Measurements from ENCODE around the gene UPK3BL2.
"Not testable (repeated sequence)": the region's sequence is repeated elsewhere in the genome, so short reads cannot be mapped to it uniquely, and the experiment has no call there.

Gene UPK3BL2

DNA sequence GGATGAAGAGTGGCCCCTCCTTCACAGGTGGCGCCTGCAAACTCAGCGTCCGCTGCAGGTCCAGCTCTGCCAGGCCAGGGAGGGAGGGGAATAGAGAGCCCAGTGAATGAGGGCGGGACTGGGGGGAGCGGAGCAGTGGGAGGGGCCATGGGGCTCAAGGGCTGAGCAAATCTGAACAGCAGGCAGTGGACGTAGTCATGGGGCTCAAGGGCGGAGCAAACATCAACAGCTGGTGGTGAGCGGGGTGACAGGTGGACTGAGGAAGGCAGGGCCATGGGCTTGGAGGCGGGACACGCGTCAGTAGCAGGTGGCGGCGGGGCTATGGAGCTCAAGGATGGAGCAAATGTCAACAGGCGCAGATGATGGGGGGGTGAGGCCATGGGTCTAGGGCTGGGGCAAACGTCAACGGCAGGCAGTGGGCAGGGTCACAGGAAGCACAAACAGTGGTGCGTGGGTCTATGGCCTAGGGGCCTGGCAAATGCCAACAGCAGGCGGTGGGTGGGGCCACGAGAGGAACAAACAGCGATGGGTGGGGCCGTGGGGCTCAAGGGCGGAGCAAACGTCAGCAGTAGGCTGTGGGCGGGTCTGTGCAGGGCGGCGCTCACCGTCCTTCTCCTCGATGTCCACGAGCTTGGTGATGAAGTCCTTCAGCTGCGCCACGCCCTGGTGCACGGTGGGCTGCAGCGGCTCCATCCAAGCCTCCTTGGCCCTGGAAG is 50.1 kb downstream of the UPK3BL2 start:
- not testable (repeated sequence) for DNase-seq

DNA sequence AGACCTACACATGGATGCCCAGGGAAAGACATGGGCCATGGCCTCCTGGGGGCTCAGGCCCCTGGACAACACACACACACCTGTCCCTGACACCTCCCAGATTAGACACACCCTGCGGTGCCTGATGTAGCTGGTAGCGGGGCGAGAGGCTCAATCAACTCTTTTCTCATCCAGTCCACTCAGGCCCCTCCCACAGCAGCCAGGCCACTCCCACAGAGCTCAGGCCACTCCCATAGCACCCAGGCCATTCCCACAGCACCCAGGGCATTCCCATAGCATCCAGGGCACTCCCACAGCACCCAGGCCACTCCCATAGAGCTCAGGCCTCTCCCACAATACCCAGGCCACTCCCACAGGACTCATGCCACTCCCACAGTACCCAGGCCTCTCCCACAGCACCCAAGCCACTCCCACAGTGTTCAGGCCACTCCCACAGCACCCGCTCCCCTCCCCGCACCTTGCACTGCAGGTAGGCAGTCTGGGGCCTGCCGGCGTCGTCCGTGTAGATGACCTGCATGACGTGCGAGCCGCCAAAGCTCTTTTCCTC is 52.9 kb downstream of the UPK3BL2 start:
- not testable (repeated sequence) for DNase-seq

All from inflammatory macrophage treated with lipopolysaccharide for 4 hours (primary cell).